GM23248 (cell line): ENCODE data around the gene GTF2IRD1.

Experiments
- EZH2 ChIP-seq: fragments of 200-600 bp; sonication (generic); IDR thresholded peaks from 2 replicates; pipeline ENCODE4 v1.6.1; 2018; ENCODE audit warnings: antibody characterized with exemption, mild to moderate bottlenecking; ENCODE audit not compliant: insufficient read depth, poor library complexity, severe bottlenecking
- EZH2phosphoT487 ChIP-seq: fragments of 200-600 bp; sonication (generic); IDR thresholded peaks from 2 replicates; pipeline ENCODE4 v1.6.1; 2018; ENCODE audit warnings: antibody characterized with exemption, moderate library complexity, mild to moderate bottlenecking, low read depth; ENCODE audit not compliant: insufficient read depth

DNA sequence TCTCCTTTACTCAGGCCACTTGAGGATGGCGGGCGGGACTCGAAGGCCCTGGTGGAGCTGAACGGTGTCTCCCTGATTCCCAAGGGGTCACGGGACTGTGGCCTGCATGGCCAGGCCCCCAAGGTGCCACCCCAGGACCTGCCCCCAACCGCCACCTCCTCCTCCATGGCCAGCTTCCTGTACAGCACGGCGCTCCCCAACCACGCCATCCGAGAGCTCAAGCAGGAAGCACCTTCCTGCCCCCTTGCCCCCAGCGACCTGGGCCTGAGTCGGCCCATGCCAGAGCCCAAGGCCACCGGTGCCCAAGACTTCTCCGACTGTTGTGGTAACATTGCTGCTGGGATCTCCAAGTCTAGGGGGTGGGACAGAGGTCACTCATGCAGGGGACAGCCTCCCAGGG is 65.7 kb downstream of the GTF2IRD1 start:
- TF ChIP-seq EZH2 (no peak), EZH2phosphoT487 (no peak)
